ENCODE measurements around the gene NRAP.

GRCh38 chr10:113681533-113682470, 18.0 kb upstream of the NRAP start:
- TF ChIP-seq EZH2 (IDR thresholded peaks at IDR 0.05; ENCODE audit: low read length), result no peak
- no peak for TF ChIP-seq CTCF (optimal IDR thresholded peaks at IDR 0.05 in 1 of 3, IDR thresholded peaks at IDR 0.05 in 1 of 3, conservative IDR thresholded peaks at IDR 0.05 in 1 of 3; ENCODE audit: extremely low read depth in 1 of 3, insufficient read depth in 2 of 3, low read length in 3 of 3)
